Natural killer cell (primary cell): Measurements from ENCODE around the gene SLC1A4. TPM values are rescaled to one million over a fixed set of nuclear protein-coding genes. Genes with fewer than 3 reads are reported as not detected.
A peak's percentile ranks its signal among the peaks of the same experiment; 100 is the strongest.

ENCODE experiments used
- ATAC-seq, 3 donors: fragments of 150-1000 bp in 2 of 3; fragments of 200-7000 bp in 1 of 3; cut with Tn5 transposase; 1 replicate in 1 of 3; 2 replicates in 2 of 3; pipeline ENCODE4 v1.10.0; 2021; ENCODE audit warnings: mild to moderate bottlenecking in 2 of 3, moderate library complexity in 2 of 3
- DNase-seq, 2 donors: peaks; one replicate each; pipeline versions ENCODE4 v3.0.0 to v3.0.0-alpha.2; 2013 to 2021; ENCODE audit warnings: mixed read lengths in 1 of 2
- H3K27ac ChIP-seq: one replicate; pipeline ENCODE4 v1.5.1; 2013; ENCODE audit warnings: mild to moderate bottlenecking, low read length
- H3K27me3 ChIP-seq: one replicate; pipeline ENCODE4 v1.6.1; 2013; ENCODE audit warnings: low read length; ENCODE audit not compliant: control insufficient read depth, insufficient read depth
- H3K36me3 ChIP-seq: one replicate; pipeline ENCODE4 v1.6.1; 2013; ENCODE audit warnings: low read length; ENCODE audit not compliant: control insufficient read depth, insufficient read depth
- H3K4me1 ChIP-seq: one replicate; pipeline ENCODE4 v1.6.1; 2013; ENCODE audit warnings: low read length; ENCODE audit not compliant: control insufficient read depth, insufficient read depth
- H3K4me3 ChIP-seq: one replicate; pipeline ENCODE4 v1.5.1; 2013; ENCODE audit warnings: low read length
- H3K9me3 ChIP-seq: one replicate; pipeline ENCODE4 v1.6.1; 2013; ENCODE audit warnings: low read length; ENCODE audit not compliant: control insufficient read depth, insufficient read depth
- H3K27ac Mint-ChIP-seq, 2 donors: one replicate each; pipeline ENCODE4 v1.8.0; 2022; ENCODE audit warnings: mild to moderate bottlenecking in 2 of 2, mixed read lengths in 2 of 2, moderate library complexity in 1 of 2
- H3K27me3 Mint-ChIP-seq, 2 donors: one replicate each; pipeline ENCODE4 v1.8.0; 2022; ENCODE audit warnings: low read depth in 2 of 2, mixed read lengths in 2 of 2
- H3K36me3 Mint-ChIP-seq: one replicate; pipeline ENCODE4 v1.8.0; 2022; ENCODE audit warnings: mixed read lengths
- H3K4me1 Mint-ChIP-seq, 2 donors: one replicate each; pipeline ENCODE4 v1.8.0; 2022; ENCODE audit warnings: mixed read lengths in 2 of 2
- H3K4me3 Mint-ChIP-seq: one replicate; pipeline ENCODE4 v1.8.0; 2022; ENCODE audit warnings: mild to moderate bottlenecking, moderate library complexity, mixed read lengths
- H3K9me3 Mint-ChIP-seq, 2 donors: one replicate each; pipeline ENCODE4 v1.8.0; 2022; ENCODE audit warnings: mixed read lengths in 2 of 2
- CTCF ChIP-seq: fragments of 200-600 bp; IDR thresholded peaks from one replicate; pipeline ENCODE4 v1.8.0; 2022; ENCODE audit warnings: antibody characterized with exemption
- WGBS: methylation state at CpG from one replicate; pipeline ENCODE4 v1.1.7; 2013; ENCODE audit warnings: missing lambda C conversion rate; ENCODE audit not compliant: insufficient coverage; 5-methylcytosine and 5-hydroxymethylcytosine counted together
- intact Hi-C: fragments of 100-400 bp; cut with micrococcal nuclease; formaldehyde crosslinking; loops from one replicate; pipeline ENCODE4 v1.14.2; 2022
- total RNA-seq, 4 donors: library from RNA; stranded (reverse); fragments of 120-200 nt in 1 of 4; gene quantifications; one replicate each; pipeline versions ENCODE4 v1.2.3 to v1.2.4, GENCODE V29; 2013 to 2022

The SLC1A4 gene
- total RNA-seq, 3 donors from 2014 or later (not counting 1 experiment from before 2014, with no cell fraction given) = 3.9 to 13.8 (median 5.6) TPM

DNA sequence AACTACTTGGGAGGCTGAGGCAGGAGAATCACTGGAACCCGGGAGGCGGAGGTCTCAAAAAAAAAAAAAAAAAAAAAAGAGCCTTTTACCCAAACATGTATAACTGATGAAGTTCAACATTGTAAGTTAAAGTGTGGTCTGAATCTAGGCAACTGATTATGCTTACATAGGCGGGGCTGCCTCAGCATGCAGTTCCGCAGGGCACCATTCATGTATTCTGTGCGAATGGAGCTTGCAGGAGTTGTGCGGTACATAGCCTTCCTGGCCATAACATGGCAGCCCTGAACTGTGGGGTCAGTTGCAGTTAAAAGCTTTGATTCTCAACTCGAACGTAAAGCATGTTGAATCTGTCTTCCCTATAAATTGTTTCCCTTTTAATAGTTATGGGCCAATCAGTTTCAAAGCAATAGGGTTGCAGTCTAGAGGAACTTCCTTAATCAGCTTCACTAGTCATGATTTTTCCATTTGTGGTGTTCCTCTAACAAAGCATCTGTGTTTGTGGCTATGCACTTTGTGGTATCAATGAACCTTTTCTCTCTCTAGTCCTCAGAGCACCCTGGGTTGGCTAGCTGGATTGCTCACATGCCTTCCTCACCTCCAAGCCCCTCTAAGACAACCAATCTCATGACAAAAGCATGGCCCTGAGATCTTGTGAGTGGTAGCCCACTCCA is 36.4 kb downstream of the SLC1A4 start:
- H3K36me3 ChIP-seq = peaks cover 3% of the 10 kb centered on the region
- H3K27ac ChIP-seq = peak overlapping the region; percentile 57
- peaks cover 17% of the 10 kb centered on the region for H3K4me1 ChIP-seq
- intact Hi-C loops = no loop called here
- Mint-ChIP-seq H3K4me1 (peaks cover 8% of the 10 kb centered on the region in 2 donors), H3K27ac (no peak overlapping the region), H3K36me3 (no peaks in the 10 kb centered on the region), H3K27me3 (no peaks in the 10 kb centered on the region), H3K4me3 (no peak overlapping the region), H3K9me3 (no peaks in the 10 kb centered on the region)
- no peak for ATAC-seq
- TF ChIP-seq CTCF = no peak
- WGBS = 75% methylated on average over 8 of the region's 8 CpGs
- DNase-seq = no peak
- H3K9me3 ChIP-seq = no peaks in the 10 kb centered on the region
- no peak overlapping the region for H3K4me3 ChIP-seq
- H3K27me3 ChIP-seq = no peaks in the 10 kb centered on the region

- Histone ChIP-seq H3K27me3 (no peaks in the 10 kb centered on the region), H3K4me1 (peaks cover 21% of the 10 kb centered on the region), H3K27ac (peak overlapping the region; percentile 57), H3K9me3 (no peaks in the 10 kb centered on the region), H3K36me3 (peaks cover 3% of the 10 kb centered on the region), H3K4me3 (no peak overlapping the region)
- H3K27me3 Mint-ChIP-seq = no peaks in the 10 kb centered on the region
- peaks cover 13 to 14% of the 10 kb centered on the region in 2 donors for H3K4me1 Mint-ChIP-seq
- no peaks in the 10 kb centered on the region for H3K9me3 Mint-ChIP-seq
- H3K4me3 Mint-ChIP-seq = no peak overlapping the region
- no peak for ATAC-seq
- no peaks in the 10 kb centered on the region for H3K36me3 Mint-ChIP-seq
- no peak for TF ChIP-seq CTCF
- intact Hi-C loops = no loop called here
- DNase-seq = no peak
- H3K27ac Mint-ChIP-seq = no peak overlapping the region
- WGBS = 97% methylated on average over 7 of the region's 8 CpGs
These were observed 37.0 kb downstream of the SLC1A4 start for GRCh38 chr2:65026154-65026553.

DNA sequence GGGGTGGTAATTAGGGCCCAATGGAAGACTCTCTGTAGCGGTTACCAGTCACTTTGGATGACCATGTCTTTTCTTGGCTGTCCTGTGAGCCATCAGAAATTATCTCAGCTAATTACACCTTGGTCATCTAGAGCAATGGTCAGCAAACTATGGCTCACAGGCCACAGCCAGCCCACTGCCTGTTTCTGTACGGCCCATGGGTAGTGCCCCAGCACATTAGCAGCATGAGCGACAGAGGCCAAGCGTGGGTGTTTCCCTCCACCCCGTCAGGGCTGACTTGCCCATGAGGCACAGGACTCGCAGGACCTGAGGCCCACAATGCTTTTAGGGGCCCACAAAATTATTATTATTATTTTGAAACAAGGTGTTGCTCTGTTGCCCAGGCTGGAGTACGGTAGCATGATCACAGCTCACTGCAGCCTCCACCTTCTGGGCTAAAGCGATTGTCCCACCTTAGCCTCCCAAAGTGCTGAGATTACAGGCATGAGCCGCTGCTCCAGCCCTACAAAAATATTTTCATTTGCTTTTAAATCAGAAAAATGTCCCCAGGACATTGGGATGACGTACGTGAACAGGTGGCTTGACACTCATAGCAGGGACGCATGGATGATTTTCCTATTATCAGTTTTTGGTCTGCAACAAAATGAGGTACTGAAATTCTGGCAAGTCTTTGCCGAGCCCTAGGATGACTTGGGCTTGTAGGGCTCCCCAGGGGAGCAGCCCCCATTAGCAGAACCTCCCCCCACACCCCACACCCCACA is 37.7 kb downstream of the SLC1A4 start:
- no peak overlapping the region for H3K4me3 Mint-ChIP-seq
- intact Hi-C loops = no loop called here

More for the DNA sequence above, 37.7 kb downstream of the SLC1A4 start:
- no peak for ATAC-seq
- H3K36me3 Mint-ChIP-seq = no peaks in the 10 kb centered on the region
- H3K9me3 Mint-ChIP-seq = no peaks in the 10 kb centered on the region
- Histone ChIP-seq H3K27me3 (no peaks in the 10 kb centered on the region), H3K27ac (peak overlapping the region; percentile 57), H3K4me1 (peaks cover 26% of the 10 kb centered on the region), H3K4me3 (no peak overlapping the region), H3K36me3 (peaks cover 3% of the 10 kb centered on the region), H3K9me3 (no peaks in the 10 kb centered on the region)
- no peak for DNase-seq
- no peak overlapping the region for H3K27ac Mint-ChIP-seq
- no peaks in the 10 kb centered on the region for H3K27me3 Mint-ChIP-seq
- no peak for TF ChIP-seq CTCF
- WGBS = 82% methylated on average over 12 of the region's 13 CpGs
- peaks cover 20 to 21% of the 10 kb centered on the region in 2 donors for H3K4me1 Mint-ChIP-seq
